SK-N-SH (cell line): ENCODE data around the gene MYO9B.

Experiments used
- MXI1 ChIP-seq: IDR thresholded peaks from 2 replicates; pipeline ENCODE4 v1.6.1; 2012; ENCODE audit warnings: mild to moderate bottlenecking, low read depth, low read length, improper control_type of control experiment
- TF ChIP-seq, protein P1 (sequence below): fragments of 200-600 bp; sonication (generic); IDR thresholded peaks from 2 replicates; pipeline ENCODE4 v1.6.1; 2017; ENCODE audit warnings: antibody characterized with exemption, mild to moderate bottlenecking, moderate library complexity
- TF ChIP-seq, protein P2 (sequence below): IDR thresholded peaks from 2 replicates; pipeline ENCODE4 v1.4.0; 2012; ENCODE audit warnings: low read depth

DNA sequence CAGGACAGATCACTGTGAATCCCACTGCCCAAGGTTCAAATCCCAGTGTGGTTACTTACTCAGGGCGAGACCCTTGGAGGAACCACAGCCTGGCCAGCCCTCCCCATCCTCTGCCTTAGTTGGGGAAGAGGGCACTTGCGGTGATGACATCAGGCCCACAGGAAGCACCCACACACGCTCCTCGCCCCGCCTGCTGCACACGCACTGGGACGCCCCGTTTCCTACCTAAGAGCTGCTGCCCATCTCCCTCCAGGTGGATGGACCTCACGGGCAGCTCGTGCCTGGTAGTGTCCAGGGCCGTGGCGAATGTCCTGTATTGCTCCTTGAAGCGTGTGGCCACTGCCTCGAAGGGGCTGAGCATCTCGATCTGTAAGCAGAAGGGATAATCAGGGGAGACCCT is 19.9 kb upstream of the MYO9B start:
- no peak for TF ChIP-seq MXI1
- TF ChIP-seq, protein P1, sequence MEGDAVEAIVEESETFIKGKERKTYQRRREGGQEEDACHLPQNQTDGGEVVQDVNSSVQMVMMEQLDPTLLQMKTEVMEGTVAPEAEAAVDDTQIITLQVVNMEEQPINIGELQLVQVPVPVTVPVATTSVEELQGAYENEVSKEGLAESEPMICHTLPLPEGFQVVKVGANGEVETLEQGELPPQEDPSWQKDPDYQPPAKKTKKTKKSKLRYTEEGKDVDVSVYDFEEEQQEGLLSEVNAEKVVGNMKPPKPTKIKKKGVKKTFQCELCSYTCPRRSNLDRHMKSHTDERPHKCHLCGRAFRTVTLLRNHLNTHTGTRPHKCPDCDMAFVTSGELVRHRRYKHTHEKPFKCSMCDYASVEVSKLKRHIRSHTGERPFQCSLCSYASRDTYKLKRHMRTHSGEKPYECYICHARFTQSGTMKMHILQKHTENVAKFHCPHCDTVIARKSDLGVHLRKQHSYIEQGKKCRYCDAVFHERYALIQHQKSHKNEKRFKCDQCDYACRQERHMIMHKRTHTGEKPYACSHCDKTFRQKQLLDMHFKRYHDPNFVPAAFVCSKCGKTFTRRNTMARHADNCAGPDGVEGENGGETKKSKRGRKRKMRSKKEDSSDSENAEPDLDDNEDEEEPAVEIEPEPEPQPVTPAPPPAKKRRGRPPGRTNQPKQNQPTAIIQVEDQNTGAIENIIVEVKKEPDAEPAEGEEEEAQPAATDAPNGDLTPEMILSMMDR: no peak
- TF ChIP-seq, protein P2, sequence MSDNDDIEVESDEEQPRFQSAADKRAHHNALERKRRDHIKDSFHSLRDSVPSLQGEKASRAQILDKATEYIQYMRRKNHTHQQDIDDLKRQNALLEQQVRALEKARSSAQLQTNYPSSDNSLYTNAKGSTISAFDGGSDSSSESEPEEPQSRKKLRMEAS: no peak
